ENCODE data around the gene ZNF324B.
"Not testable (repeated sequence)": the region's sequence is repeated elsewhere in the genome, so short reads cannot be mapped to it uniquely, and the experiment has no call there.

Gene ZNF324B

DNA sequence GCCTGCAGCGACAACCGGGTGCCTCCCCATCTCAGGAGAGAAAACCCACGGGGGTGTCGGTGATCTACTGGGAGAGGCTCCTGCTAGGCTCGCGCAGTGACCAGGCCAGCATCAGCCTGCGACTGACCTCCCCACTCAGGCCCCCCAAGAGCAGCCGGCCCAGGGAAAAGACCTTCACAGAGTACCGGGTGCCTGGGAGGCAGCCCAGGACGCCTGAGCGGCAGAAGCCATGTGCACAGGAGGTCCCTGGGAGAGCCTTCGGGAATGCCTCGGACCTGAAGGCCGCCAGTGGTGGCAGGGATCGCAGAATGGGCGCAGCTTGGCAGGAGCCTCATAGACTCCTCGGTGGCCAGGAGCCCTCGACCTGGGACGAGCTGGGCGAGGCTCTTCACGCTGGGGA lies 3.9 kb downstream of the ZNF324B start:
- no peak for DNase-seq (ENCODE audit: low spot score)

DNA sequence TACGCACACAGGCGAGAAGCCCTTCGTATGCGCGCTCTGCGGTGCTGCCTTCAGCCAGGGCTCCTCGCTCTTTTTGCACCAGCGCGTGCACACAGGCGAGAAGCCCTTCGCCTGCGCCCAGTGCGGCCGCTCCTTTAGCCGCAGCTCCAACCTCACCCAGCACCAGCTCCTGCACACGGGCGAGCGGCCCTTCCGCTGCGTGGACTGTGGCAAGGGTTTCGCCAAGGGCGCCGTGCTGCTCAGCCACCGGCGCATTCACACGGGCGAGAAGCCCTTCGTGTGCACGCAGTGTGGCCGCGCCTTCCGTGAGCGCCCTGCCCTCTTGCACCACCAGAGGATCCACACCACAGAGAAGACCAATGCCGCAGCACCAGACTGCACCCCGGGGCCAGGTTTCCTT lies 4.7 kb downstream of the ZNF324B start:
- no peak for DNase-seq (ENCODE audit: low spot score)

DNA sequence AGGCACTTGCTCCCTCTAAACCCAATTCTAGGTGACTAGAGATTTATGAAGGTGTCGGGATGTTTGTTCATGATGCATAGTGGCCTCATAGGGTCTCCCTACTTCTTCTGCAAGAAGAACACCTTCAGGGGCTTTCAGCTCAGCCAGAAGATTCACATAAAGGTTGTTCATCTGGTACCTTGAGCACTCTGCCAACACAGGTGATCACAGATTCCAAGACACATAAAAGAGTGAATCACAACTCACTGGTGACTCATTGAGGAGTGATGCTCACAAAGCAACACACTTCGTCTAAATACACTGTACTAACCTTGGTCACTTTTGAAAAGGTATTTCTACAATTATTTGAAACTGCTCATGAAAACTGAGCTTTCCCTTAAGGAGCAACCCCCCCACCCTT lies 8.6 kb downstream of the ZNF324B start:
- no peak for DNase-seq (ENCODE audit: low spot score)

DNA sequence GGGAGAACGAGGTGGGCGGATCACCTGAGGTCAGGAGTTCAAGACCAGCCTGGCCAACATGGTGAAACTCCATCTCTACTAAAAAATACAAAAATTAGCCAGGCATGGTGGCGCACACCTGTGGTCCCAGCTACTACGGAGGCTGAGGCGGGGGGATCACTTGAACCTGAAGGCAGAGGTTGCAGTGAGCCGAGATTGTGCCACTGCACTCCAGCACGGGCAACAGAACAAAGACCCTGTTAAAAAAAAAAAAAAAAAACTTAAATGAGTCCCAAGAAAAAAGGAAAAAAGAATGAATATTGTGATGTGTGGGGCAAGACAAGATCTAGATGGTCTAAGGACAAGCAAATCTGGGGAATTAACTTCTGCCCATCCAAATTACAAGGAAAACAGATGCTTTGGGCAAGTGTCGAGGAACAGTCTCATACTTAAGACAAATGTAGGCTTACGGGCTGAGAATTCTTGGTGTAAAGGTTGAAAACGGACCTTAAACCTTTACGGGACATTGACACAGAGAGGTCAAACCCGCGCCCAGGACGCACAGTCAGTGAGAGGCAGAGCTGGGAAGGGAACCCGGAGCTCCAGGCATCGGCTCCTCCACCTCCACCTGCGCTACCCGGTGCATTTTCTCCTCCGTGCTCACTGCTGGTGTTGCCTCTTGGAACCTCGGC lies 14.8 kb downstream of the ZNF324B start:
- DNase-seq (ENCODE audit: low spot score): no peak

DNA sequence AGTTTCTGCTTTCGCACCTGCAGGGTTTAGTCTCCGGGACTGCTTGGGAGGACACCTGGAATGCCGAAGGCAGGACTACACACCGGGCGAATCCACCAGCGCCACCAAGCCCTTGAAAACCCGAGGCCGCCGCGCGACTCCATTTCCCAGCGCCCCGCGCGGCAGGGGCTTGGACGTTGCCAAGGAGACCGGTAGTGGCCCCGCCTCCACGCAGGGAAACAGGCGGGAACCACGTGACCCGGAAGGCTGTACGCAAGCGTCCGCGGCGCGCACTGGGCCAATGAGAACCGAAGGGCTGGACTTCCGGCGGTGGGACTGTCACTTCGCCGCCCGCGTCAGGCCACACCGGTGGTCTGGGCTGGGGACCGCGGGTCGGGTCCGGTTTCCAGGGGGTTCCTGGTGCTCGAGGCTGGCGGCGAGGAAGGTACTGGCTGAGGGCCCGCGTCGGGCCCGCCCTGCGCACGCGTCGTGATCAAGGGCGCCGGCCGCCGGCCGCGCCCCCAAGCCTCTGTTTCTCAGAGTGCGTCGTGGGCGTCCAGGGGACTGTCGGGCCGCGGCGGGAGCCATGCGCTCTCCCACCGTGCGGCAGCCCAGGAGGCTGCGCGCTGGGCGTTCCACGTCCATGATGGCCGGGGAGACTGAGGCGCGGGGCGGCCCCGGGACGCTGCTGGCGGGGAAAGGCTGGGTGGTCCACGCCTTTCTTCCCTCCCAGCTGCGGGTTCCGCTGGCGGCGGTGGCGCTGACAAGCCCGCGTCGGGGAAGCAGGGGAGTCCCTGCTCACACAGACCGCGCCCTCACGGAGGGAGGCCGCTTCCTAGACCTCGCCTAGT lies 15.6 kb downstream of the ZNF324B start, which contains the start of gene ZNF324:
ZNF324 (plus strand) TSS at position 321 of the 830 bp plus-strand sequence. CDS start 2,106 bp downstream, outside the sequence.
- peak; percentile 97 for DNase-seq (ENCODE audit: low spot score)

DNA sequence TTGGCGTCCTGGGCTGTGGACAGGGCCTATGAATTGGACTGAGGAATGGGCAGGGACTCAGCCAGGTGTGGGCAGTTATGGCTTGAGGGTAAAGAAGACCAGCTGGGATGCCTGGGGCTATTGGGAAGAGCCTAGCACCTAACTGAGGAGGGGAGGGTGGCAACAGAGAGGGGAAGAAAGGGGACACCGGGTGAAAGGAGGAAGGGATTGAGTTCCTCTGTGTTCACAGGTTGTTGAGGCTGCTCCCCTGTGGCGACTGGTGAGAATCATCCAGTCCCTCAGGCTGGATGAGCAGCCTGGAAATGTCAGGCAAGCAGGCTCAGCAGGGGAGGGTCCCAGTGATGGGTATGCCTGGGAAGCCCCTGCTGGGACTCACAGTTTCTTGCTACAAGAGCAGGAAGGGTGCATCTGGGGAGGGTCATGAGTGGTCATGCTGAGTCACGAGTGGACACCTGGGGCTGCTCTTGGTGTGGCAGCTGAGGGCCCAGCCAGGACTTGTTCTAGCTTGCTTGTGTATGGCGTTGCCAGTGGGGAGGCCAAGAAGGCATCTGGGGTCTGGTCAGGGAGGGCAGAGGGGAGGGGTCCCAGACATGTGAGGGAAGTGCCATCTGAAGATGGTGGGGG lies 16.9 kb downstream of the ZNF324B start:
- DNase-seq (ENCODE audit: low spot score): no peak

DNA sequence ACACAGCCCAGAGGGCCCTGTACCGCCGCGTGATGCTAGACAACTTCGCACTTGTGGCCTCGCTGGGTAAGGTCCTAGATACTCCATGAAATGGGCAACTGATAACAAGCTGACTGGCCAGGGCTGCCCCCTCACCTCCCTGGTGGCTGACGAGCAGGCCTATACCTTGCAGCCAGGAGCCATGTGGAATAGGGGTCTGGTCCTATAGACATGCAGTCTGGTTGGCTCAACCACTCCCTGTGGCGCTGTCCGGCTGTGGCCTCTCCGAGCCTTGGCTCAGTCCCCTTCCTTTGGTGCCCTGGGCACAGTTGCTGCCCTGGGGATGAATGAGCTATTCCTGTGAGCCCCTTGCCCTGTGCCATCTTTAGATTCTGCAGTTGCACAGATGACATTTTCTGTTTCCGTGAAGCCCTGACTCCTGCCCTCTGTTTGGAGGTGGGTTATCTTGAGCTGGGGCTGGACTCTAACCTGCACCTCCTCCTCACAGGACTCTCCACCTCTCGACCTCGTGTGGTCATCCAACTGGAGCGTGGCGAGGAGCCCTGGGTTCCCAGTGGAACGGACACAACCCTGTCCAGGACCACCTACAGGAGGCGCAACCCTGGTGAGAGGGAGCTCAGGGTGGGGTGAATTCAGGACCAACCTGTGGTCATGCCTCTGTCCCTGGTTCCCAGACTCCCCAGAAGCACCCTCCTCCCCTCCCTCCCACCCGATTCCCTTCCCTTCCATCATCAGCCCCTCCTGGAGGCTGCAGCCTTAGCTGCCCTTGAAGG lies 18.0 kb downstream of the ZNF324B start:
- DNase-seq (ENCODE audit: low spot score): no peak

DNA sequence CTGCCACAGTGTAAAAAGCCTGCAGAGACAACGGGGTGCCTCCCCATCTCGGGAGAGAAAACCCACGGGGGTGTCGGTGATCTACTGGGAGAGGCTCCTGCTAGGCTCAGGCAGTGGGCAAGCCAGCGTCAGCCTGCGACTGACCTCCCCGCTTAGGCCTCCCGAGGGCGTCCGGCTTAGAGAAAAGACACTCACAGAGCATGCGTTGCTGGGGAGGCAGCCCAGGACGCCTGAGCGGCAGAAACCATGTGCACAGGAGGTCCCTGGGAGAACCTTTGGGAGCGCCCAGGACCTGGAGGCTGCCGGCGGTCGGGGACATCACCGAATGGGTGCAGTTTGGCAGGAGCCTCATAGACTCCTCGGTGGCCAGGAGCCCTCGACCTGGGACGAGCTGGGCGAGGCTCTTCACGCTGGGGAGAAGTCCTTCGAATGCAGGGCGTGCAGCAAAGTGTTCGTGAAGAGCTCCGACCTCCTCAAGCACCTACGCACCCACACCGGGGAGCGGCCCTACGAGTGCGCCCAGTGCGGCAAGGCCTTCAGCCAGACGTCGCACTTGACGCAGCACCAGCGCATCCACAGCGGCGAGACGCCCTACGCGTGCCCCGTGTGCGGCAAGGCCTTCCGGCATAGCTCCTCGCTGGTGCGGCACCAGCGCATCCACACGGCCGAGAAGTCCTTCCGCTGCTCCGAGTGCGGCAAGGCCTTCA lies 19.6 kb downstream of the ZNF324B start:
- not testable (repeated sequence) for DNase-seq (ENCODE audit: low spot score)

DNA sequence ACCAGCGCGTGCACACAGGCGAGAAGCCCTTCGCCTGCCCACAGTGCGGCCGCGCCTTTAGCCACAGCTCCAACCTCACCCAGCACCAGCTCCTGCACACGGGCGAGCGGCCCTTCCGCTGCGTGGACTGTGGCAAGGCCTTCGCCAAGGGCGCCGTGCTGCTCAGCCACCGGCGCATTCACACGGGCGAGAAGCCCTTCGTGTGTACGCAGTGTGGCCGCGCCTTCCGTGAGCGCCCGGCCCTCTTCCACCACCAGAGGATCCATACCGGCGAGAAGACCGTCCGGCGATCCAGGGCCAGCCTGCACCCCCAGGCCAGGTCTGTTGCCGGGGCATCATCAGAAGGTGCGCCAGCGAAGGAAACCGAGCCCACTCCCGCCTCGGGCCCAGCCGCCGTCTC lies 20.3 kb downstream of the ZNF324B start:
- DNase-seq (ENCODE audit: low spot score): no peak

DNA sequence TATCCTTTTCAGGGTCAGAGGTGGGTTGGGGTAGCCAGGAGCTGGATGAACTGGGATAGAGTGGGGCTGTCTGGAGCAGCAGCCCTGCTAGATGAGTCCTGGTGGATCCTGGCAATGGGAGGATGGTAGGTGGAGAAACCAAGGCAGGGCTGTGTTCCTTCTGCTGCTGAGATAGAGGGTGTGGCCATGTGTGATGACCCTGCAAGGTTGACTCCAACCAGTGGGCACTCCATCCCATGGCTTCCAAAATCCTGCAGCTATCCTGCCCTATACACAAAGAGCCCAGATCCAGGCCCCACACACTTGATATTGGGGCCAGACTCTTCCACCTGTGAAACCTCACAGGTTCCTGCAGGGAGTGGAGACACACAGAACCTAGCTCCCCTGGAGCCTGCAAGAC lies 22.4 kb downstream of the ZNF324B start:
- no peak for DNase-seq (ENCODE audit: low spot score)

DNA sequence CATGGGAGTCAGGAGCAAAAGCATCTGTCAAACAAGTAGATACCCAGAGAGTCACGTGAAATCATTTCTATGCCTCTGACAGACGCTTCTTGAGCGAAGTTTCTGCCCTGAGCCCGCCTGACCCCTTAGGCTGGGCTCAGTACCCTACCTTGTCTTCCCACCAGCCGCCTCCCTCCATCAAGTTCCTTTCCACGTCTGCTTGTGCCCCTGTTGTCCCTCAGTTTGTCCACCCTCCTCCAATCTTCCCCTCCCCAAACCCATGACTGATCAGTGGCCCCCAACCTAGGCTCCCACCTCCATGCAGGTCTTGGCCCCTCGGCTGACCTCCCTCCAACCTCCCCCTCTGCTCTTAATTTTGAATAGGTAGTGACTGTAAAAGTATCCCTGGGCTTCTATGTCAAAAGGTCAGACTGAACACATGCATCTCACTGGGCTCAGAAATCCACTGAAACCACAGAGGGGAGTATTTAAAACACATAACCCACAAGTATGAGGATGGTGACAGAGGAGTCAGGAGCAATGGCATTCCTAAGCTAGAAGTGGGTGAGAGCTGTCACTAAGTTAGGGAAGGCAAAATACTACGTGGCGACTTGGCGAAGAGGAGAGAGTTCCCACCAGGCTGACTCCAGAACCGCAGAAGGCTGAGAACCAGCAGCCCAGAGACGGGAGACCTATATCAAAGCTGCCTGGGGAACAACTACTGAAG lies 23.0 kb downstream of the ZNF324B start:
- no peak for DNase-seq (ENCODE audit: low spot score)

DNA sequence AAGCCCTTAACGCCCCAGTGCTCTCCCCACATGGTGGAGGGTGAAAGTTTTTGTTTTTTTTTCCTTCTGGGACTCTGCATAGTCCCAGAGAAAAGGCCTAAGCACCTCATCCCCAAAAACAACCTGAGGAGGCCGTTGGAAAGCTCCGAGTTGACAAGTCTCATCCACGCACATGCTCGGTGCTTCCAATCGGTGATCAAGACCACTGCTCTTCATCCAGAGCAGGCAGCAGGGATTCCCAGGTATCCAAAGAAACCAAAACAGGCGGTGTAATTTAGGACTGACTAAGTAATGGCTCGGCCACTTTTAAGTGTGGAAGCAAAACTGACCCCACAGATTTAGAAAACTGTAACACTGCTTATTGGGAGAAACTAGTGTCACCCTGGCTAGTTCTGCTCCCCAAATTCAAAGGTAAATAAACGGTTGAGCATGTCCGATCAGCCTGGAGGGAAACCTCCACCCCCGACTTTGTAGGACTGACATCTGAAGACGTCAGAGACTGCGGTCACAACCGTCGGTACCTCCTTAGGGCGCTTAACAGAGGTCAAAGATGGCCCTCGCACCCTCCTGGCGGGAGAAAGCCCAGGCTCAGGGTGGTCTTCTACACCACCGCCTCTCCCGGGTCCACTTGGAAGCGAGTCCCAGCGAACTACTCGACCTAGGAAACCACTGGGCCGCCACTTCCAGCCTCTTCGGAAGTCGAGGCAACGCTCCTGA lies 23.7 kb downstream of the ZNF324B start:
- DNase-seq (ENCODE audit: low spot score): no peak

DNA sequence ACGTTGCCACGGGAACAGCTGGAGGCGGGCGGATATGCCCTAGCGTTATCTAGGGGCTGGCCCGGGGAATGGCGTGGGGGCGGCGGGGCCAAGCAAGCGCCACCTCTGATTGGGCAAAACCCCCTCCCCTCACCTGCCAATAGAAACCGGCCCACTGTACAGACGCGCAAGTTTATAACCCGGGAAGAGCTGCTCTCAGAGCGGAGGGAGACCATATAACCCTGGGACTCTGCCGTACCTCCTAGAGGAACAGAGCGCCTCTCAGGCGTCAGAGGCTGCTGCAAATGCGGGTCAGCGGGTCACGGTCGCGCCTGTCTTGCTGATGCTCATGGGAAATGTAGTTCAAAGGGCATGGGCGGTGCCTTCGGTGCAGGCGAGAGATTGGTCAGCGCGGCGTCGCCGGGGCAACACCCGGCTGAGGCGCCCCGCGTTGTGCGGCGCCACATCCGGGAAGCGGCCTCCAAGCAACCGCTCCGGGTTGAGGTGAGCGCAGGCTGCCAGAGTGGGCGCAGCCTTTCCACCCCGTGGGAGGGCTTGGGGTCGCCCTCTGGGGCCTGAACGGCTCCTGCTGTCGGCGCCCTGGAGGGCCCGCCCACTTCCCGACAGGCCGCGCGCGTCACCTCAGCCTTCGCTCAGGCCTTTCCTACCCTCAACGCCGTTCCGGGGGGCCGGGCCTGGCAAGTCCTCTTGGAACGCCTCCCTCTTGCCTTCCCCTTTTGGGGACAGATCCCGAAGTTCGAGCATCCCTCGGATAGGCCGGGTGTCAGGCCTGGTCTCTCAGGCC lies 24.5 kb downstream of the ZNF324B start, which contains the start of gene ZNF446:
ZNF446 (plus strand) TSS at position 639 of the 784 bp plus-strand sequence. CDS start 867 bp downstream, outside the sequence.
- peak; percentile 94 for DNase-seq (ENCODE audit: low spot score)

DNA sequence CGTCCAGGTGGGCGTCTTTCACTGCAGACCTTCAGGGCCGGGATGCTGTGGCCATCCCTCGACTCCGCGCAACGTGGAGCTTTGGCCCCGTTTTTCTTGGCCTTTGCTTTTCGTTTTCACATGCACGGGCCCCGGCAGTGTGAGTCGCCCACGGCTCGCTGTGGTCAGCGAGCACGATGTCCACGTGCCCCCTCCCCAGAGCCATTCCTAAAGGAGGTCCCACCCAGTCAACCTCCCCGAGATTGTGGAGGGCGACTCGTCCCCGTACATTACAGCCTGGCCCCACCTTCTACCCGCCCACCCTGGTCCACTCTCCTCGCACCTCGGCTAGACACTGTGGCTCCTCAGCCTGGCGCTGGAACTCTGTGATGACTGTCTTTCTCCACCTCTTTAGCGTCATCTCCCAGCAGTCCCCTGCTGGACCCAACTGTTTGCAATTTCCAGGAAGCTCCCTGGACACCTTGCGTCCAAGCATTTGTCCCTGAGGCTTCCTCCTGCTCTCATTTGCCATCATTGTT lies 25.1 kb downstream of the ZNF324B start:
- no peak for DNase-seq (ENCODE audit: low spot score)

DNA sequence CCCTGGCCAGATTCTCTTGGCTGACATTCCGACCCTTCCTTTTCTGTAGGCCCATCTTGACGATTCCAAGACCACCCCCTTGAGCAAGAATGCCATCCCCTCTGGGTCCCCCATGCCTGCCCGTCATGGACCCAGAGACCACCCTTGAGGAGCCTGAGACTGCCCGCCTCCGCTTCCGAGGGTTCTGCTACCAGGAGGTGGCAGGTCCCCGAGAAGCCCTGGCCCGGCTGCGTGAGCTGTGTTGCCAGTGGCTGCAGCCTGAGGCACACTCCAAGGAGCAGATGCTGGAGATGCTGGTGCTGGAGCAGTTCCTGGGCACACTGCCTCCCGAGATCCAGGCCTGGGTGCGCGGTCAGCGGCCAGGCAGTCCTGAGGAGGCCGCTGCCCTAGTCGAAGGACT lies 25.7 kb downstream of the ZNF324B start:
- no peak for DNase-seq (ENCODE audit: low spot score)

DNA sequence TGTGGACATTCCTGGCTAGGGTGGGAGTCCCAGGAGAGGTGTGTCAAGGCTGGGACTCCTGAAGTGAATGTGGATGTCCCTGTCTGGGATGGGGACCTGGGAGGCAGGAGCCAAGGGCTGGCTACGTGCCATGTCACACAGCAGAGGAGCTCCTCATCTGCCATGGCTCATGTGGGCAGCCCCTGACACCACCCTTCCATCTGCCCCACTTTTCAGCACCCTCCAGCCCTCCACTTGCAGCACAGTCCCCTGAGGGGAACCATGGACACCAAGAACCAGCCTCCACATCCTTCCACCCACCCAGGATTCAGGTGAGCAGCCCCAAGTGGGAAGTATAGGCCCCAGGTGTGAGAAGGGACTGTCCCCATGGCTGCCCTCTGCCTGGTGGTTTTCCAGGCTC lies 26.4 kb downstream of the ZNF324B start:
- DNase-seq (ENCODE audit: low spot score): no peak

DNA sequence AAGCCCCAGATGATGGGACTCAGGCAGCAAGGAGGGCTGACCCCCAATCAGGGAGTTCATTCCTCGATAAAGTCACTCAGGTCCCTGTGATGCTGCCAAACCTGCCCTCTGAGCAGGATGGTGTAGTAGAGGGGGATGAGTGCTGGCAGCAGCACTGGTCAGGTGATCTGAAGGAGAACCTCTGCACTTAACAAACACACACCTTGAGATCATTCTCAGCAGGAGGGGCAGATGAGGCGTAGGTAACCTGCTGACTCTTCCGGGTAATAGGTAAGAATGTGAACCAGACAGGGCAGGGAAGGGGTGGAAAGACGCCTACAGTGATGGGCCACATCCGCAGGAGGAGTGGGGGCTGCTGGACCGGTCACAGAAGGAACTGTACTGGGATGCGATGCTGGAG lies 27.9 kb downstream of the ZNF324B start:
- no peak for DNase-seq (ENCODE audit: low spot score)

DNA sequence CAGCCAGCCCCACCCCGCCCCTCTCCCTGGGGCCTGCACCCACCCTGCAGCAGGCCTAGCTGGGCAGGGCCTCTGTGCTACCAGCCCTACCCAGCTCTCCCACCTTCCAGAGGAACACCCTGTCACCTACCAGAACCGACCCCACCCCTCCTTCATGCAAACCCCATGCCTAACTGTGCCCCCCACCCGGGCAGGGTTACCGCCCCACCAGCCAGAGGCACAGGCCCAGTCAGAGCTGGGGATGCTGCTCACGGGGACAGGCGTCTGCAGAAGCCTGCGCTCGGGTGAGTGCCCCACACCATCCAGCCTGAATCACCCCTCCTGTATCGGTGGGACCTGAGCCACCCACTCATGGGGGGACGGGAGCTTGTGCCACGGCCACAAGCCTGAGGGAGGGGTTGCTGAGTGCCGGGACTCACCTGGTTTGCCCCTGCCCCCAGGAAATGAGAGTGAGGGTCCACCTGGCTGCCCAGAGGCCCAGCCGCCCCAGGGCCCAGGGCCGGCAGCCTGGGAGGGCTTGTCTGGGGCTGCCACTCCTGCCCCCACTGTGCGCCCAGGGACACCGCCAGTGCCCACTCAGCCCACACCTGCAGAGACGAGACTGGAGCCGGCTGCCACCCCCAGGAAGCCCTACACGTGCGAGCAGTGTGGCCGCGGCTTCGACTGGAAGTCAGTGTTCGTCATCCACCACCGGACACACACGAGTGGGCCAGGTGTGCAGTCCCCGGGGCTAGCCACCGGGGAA lies 28.5 kb downstream of the ZNF324B start:
- no peak for DNase-seq (ENCODE audit: low spot score)

DNA sequence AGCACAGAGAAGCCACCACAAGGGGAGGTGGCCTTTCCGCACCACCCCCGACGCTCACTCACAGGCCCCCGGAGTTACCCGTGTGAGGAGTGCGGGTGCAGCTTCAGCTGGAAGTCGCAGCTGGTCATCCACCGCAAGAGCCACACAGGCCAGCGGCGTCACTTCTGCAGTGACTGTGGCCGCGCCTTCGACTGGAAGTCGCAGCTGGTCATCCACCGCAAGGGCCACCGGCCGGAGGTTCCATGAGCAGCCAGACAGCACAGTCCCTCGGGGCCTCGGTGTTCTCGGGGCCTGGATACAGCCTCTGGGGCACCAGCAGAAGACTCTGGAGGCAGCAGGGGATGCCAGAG lies 29.0 kb downstream of the ZNF324B start:
- DNase-seq (ENCODE audit: low spot score): no peak
